H1 (cell line): Measurements from ENCODE around the gene DHRS1. TPM values are rescaled to one million over a fixed set of nuclear protein-coding genes. Genes with fewer than 3 reads are reported as not detected.

ENCODE experiments used
- CTCF ChIA-PET: fragments of 300-600 bp; sonication (Branson Sonifier 250); formaldehyde crosslinking; loops from one replicate; lab custom pipeline; 2021; ENCODE audit not compliant: partially characterized antibody; lab: Charles Lee
- POLR2A ChIA-PET: fragments of 300-600 bp; sonication (Branson Sonifier 250); formaldehyde crosslinking; loops from one replicate; lab custom pipeline; 2021; ENCODE audit warnings: inconsistent platforms; ENCODE audit not compliant: partially characterized antibody; lab: Charles Lee
- DNase-seq, 2 experiments: peaks; one replicate each; pipeline versions ENCODE4 v3.0.0 to v3.0.0-alpha.2; 2010 to 2022; ENCODE audit warnings: low spot score in 2 of 2, low read depth in 1 of 2, mixed read lengths in 1 of 2
- FAIRE-seq: peaks from 2 replicates; lab custom pipeline; 2011; peaks lifted over from hg19 to GRCh38; lab: Jason Lieb, UNC
- H2AFZ ChIP-seq: 2 replicates; pipeline ENCODE4 v1.8.1; 2012; ENCODE audit warnings: low read length, inconsistent platforms
- H2AK5ac ChIP-seq: 2 replicates; pipeline ENCODE4 v1.6.1; 2013; ENCODE audit warnings: low read depth, low read length
- H2BK120ac ChIP-seq: replicated peaks from 2 replicates; pipeline ENCODE3; 2013; ENCODE audit warnings: low read depth, low read length, inconsistent platforms
- H2BK12ac ChIP-seq: 2 replicates; pipeline ENCODE4 v1.6.1; 2013; ENCODE audit warnings: low read depth, low read length
- H2BK15ac ChIP-seq: 2 replicates; pipeline ENCODE4 v1.6.1; 2013; ENCODE audit warnings: low read length
- H2BK20ac ChIP-seq: 2 replicates; pipeline ENCODE4 v1.6.1; 2013; ENCODE audit warnings: low read length
- H2BK5ac ChIP-seq: 2 replicates; pipeline ENCODE4 v1.6.1; 2013; ENCODE audit warnings: low read depth, low read length
- H3K14ac ChIP-seq: 2 replicates; pipeline ENCODE4 v1.6.1; 2013; ENCODE audit warnings: inconsistent platforms; ENCODE audit not compliant: insufficient read length
- H3K18ac ChIP-seq: 2 replicates; pipeline ENCODE4 v1.6.1; 2013; ENCODE audit warnings: low read length; ENCODE audit errors: extremely low read depth
- H3K23ac ChIP-seq: 2 replicates; pipeline ENCODE4 v1.6.1; 2013; ENCODE audit warnings: inconsistent platforms; ENCODE audit not compliant: insufficient read length
- H3K23me2 ChIP-seq: 2 replicates; pipeline ENCODE4 v1.6.1; 2013; ENCODE audit warnings: low read depth, low read length
- H3K27ac ChIP-seq: 2 replicates; pipeline ENCODE4 v1.6.1; 2011; ENCODE audit warnings: low read depth, low read length, inconsistent platforms
- H3K27me3 ChIP-seq, 4 experiments: replicated peaks in 1 of 4; 1 replicate in 1 of 4; 2 replicates in 3 of 4; pipeline versions ENCODE4 v1.6.1 to v1.8.1; 2011 to 2013; ENCODE audit warnings: low read length in 3 of 4, mild to moderate bottlenecking in 3 of 4, inconsistent platforms in 2 of 4, mixed read lengths in 2 of 4, moderate library complexity in 1 of 4; ENCODE audit not compliant: control insufficient read depth in 3 of 4, insufficient read depth in 3 of 4; ENCODE audit errors: extremely low read depth in 1 of 4
- H3K36me3 ChIP-seq, 4 experiments: 2 replicates each; pipeline versions ENCODE4 v1.6.1 to v1.8.1; 2011 to 2013; ENCODE audit warnings: mild to moderate bottlenecking in 4 of 4, low read length in 3 of 4, moderate library complexity in 2 of 4, control low read depth in 1 of 4, inconsistent platforms in 1 of 4; ENCODE audit not compliant: insufficient read depth in 4 of 4, control insufficient read depth in 2 of 4
- H3K4ac ChIP-seq: replicated peaks from 2 replicates; pipeline ENCODE3; 2013; ENCODE audit warnings: low read length, low read depth, mixed read lengths, inconsistent platforms; ENCODE audit not compliant: insufficient read length
- H3K4me1 ChIP-seq, 4 experiments: replicated peaks in 1 of 4; 1 replicate in 1 of 4; 2 replicates in 3 of 4; pipeline versions ENCODE4 v1.6.1 to v1.8.1; 2011 to 2013; ENCODE audit warnings: low read length in 3 of 4, inconsistent platforms in 2 of 4, mixed read lengths in 1 of 4; ENCODE audit not compliant: insufficient read depth in 4 of 4, control insufficient read depth in 3 of 4
- H3K4me2 ChIP-seq, 2 experiments: 2 replicates each; pipeline versions ENCODE4 v1.6.1 to v1.8.1; 2011 to 2013; ENCODE audit warnings: low read depth in 2 of 2, low read length in 2 of 2, control low read depth in 1 of 2, inconsistent platforms in 1 of 2, mild to moderate bottlenecking in 1 of 2; ENCODE audit not compliant: insufficient read depth in 1 of 2
- H3K4me3 ChIP-seq, 4 experiments: fragments of 200-600, 300-600 bp in 1 of 4; sonication (generic), shearing (Covaris generic), sonication (Bioruptor Twin) in 1 of 4; 2 replicates each; pipeline versions ENCODE4 v1.5.1 to v1.8.1; 2011 to 2016; ENCODE audit warnings: low read length in 4 of 4, low read depth in 3 of 4, control low read depth in 2 of 4, inconsistent platforms in 2 of 4, mild to moderate bottlenecking in 2 of 4, mixed read lengths in 1 of 4, moderate library complexity in 1 of 4; ENCODE audit not compliant: insufficient read depth in 2 of 4; ENCODE audit errors: extremely low read depth in 1 of 4
- H3K56ac ChIP-seq: replicated peaks from 2 replicates; pipeline ENCODE3; 2013; ENCODE audit warnings: low read depth, mild to moderate bottlenecking, mixed read lengths, low read length, inconsistent platforms; ENCODE audit not compliant: insufficient read length
- H3K79me1 ChIP-seq: 2 replicates; pipeline ENCODE4 v1.6.1; 2013; ENCODE audit warnings: low read depth, low read length, control low read depth
- H3K79me2 ChIP-seq, 2 experiments: 2 replicates each; pipeline versions ENCODE4 v1.6.1 to v1.8.1; 2012 to 2013; ENCODE audit warnings: low read length in 2 of 2, mild to moderate bottlenecking in 2 of 2, inconsistent platforms in 1 of 2; ENCODE audit not compliant: insufficient read depth in 2 of 2, control insufficient read depth in 1 of 2
- H3K9ac ChIP-seq, 4 experiments: replicated peaks in 1 of 4; 1 replicate in 1 of 4; 2 replicates in 3 of 4; pipeline versions ENCODE4 v1.6.1 to v1.8.1; 2011 to 2013; ENCODE audit warnings: low read depth in 3 of 4, low read length in 3 of 4, control low read depth in 2 of 4, mild to moderate bottlenecking in 2 of 4, moderate library complexity in 2 of 4, inconsistent platforms in 1 of 4; ENCODE audit errors: extremely low read depth in 1 of 4
- H3K9me3 ChIP-seq, 2 experiments: 2 replicates each; pipeline versions ENCODE4 v1.6.1 to v1.8.1; 2012 to 2013; ENCODE audit warnings: mild to moderate bottlenecking in 2 of 2, moderate library complexity in 2 of 2, control low read depth in 1 of 2, inconsistent platforms in 1 of 2, low read depth in 1 of 2, low read length in 1 of 2, mixed read lengths in 1 of 2; ENCODE audit not compliant: insufficient read depth in 2 of 2
- H4K20me1 ChIP-seq, 2 experiments: replicated peaks in 1 of 2; 2 replicates each; pipeline versions ENCODE3 to v1.8.1; 2011 to 2013; ENCODE audit warnings: inconsistent platforms in 2 of 2, low read length in 2 of 2, mild to moderate bottlenecking in 1 of 2; ENCODE audit not compliant: insufficient read depth in 2 of 2, control insufficient read depth in 1 of 2
- H4K5ac ChIP-seq: 2 replicates; pipeline ENCODE4 v1.6.1; 2013; ENCODE audit warnings: low read length, low read depth, mixed read lengths, inconsistent platforms; ENCODE audit not compliant: insufficient read length
- H4K8ac ChIP-seq: 2 replicates; pipeline ENCODE4 v1.8.0; 2013; ENCODE audit warnings: mild to moderate bottlenecking, moderate library complexity, low read length, inconsistent platforms; ENCODE audit not compliant: insufficient read depth; ENCODE audit errors: extremely low read depth
- H4K91ac ChIP-seq: replicated peaks from 2 replicates; pipeline ENCODE3; 2013; ENCODE audit warnings: low read length, mixed read lengths, inconsistent platforms; ENCODE audit not compliant: insufficient read length
- EZH2 ChIP-seq: fragments of 200-600 bp; sonication (generic); IDR thresholded peaks from 2 replicates; pipeline ENCODE4 v1.7.1; 2012; ENCODE audit warnings: low read depth, mild to moderate bottlenecking, moderate library complexity, low read length, inconsistent platforms; ENCODE audit not compliant: severe bottlenecking
- WGBS, 2 experiments: shearing (Covaris generic) in 1 of 2; methylation state at CpG; one replicate each; pipeline versions ENCODE4 v1.1.6 to v1.1.7; 2013 to 2015; ENCODE audit warnings: low lambda C conversion rate in 2 of 2, mixed read lengths in 2 of 2, inconsistent platforms in 1 of 2, low coverage in 1 of 2, missing lambda C conversion rate in 1 of 2; ENCODE audit not compliant: insufficient replicate concordance in 2 of 2, insufficient coverage in 1 of 2, insufficient read length in 1 of 2; ENCODE audit errors: extremely low coverage in 1 of 2, missing lambda C conversion rate in 1 of 2; 5-methylcytosine and 5-hydroxymethylcytosine counted together
- polyA plus RNA-seq, 7 experiments: library from polyadenylated mRNA; depleted of rRNA in 3 of 7; stranded (reverse) in 5 of 7; unstranded in 2 of 7; fragments of >200 nt in 5 of 7; fragments of 200-250 nt in 2 of 7; gene quantifications; 1 replicate in 5 of 7; 2 replicates in 1 of 7; 4 replicates in 1 of 7; pipeline versions ENCODE4 v1.2.1 to v1.2.3, GENCODE V29; 2011 to 2013; ENCODE audit warnings: missing spikeins in 2 of 7, mixed read lengths in 2 of 7
- total RNA-seq: library from RNA; stranded (reverse); fragmentation: NEBNext Ultra II Directional; extraction: Animal tissue kit (Norgen Biotek cat#: 25700); gene quantifications from 2 replicates; pipeline ENCODE4 v1.2.1, GENCODE V29; 2021
- TF ChIP-seq, protein P1 (sequence below): IDR thresholded peaks from 2 replicates; pipeline ENCODE4 v1.6.1; 2012; ENCODE audit warnings: inconsistent platforms

DHRS1 gene
- total and polyA plus RNA-seq, 2 of the 8 experiments (the other 6 are each of a cell fraction or from before 2014, with no cell fraction given), result 8.8 to 31.7 TPM

DNA sequence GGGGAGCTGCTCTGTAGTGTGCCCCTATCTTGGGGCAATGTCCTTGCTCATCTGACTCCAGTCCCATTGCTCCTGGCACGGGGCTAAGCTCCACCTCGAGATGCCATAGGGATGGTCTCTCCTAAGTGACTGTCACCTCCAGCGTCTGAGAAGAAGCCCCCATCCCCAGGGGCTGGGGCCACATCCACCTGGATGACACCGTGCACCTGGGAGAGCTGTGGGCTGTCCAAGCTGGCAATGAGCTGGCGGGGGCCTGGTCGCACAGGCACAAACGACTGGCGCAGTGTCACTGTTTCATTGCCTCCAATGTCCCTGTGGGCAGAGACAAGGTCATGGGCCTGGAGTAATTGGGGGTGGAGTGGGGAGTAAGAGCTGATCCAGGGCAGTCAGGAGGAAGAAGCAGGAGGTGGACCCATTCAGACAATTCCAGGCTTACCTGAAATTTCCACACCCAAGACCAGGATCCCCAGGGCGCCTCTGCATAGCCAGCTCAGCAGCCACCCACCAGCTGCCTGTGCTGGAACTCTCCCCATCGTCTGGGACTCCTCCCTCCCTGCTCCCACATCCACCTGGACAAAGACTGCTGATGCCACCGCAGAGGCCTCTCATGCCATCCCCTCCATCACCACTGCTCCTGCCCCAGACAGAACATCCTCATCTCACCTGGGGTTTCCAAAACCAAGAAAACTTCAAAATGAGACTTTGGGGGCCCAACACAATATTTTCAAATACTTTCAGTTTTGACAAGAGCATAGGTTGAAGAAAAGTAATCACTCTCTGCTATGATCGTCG, 50.2 kb downstream of the DHRS1 start:
- no peak for TF ChIP-seq EZH2
- TF ChIP-seq, protein P1, sequence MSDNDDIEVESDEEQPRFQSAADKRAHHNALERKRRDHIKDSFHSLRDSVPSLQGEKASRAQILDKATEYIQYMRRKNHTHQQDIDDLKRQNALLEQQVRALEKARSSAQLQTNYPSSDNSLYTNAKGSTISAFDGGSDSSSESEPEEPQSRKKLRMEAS, result no peak

More for the DNA sequence above, 50.2 kb downstream of the DHRS1 start:
- no peak overlapping the region for H2BK20ac ChIP-seq
- H3K4ac ChIP-seq, result no peak overlapping the region
- H2BK120ac ChIP-seq, result no peak overlapping the region
- no peak overlapping the region for H3K23ac ChIP-seq
- no peak overlapping the region for H3K18ac ChIP-seq
- H2AFZ ChIP-seq, result no peak overlapping the region
- H3K36me3 ChIP-seq, result no peaks in the 10 kb centered on the region
- H2BK15ac ChIP-seq, result no peak overlapping the region
- no peaks in the 10 kb centered on the region for H3K79me1 ChIP-seq
- no peaks in the 10 kb centered on the region for H3K9me3 ChIP-seq
- POLR2A ChIA-PET, result interaction anchor here (1.1 to 4.2 kb wide), 5 partner anchors 10 to 34 kb away, joined by 3 to 15 read pairs (median 4); partner anchors contain the start of gene RABGGTA
- H4K8ac ChIP-seq, result no peak overlapping the region
- no peak overlapping the region for H2AK5ac ChIP-seq
- no peak overlapping the region for H3K27ac ChIP-seq
- no peak overlapping the region for H3K4me2 ChIP-seq
- H3K79me2 ChIP-seq, result no peaks in the 10 kb centered on the region
- H2BK5ac ChIP-seq, result no peak overlapping the region
- no peak for FAIRE-seq
- CTCF ChIA-PET, result interaction anchor here (1.0 to 9.4 kb wide), 6 partner anchors 11 to 67 kb away, joined by 3 to 163 read pairs (median 22); partner anchors contain the start of genes CIDEB, DHRS1, NOP9 and RABGGTA
- H3K4me3 ChIP-seq, result no peak overlapping the region
- no peak overlapping the region for H2BK12ac ChIP-seq
- DNase-seq, result no peak
- H4K20me1 ChIP-seq, result no peaks in the 10 kb centered on the region
- H3K23me2 ChIP-seq, result no peaks in the 10 kb centered on the region
- no peak overlapping the region for H4K91ac ChIP-seq
- no peak overlapping the region for H3K14ac ChIP-seq
- H3K56ac ChIP-seq, result no peak overlapping the region
- no peaks in the 10 kb centered on the region for H3K27me3 ChIP-seq
- H4K5ac ChIP-seq, result no peak overlapping the region
- H3K4me1 ChIP-seq, result no peaks in the 10 kb centered on the region
- 77% methylated on average over 13 of the region's 13 CpGs; no CpG with 5 or more reads in 1 of the 2 experiments for WGBS, 2 experiments
- H3K9ac ChIP-seq, result no peak overlapping the region
